Germinal center (tissue), 1 donor: ENCODE measurements around the gene PRDM16.

Experiments used
- DNase-seq: peaks from one replicate; pipeline ENCODE4 v3.0.0; 2012; ENCODE audit warnings: mixed read lengths, low spot score

PRDM16 gene

GRCh38 chr1:3124246-3124645 is 55.2 kb downstream of the PRDM16 start:
- no peak for DNase-seq

- DNase-seq: no peak
Observed at GRCh38 chr1:3125078-3125477, 56.1 kb downstream of the PRDM16 start.

GRCh38 chr1:3125546-3126368 is 56.8 kb downstream of the PRDM16 start:
- DNase-seq: no peak

GRCh38 chr1:3126756-3127678 is 58.0 kb downstream of the PRDM16 start:
- DNase-seq: no peak

GRCh38 chr1:3127738-3128137 is 58.7 kb downstream of the PRDM16 start:
- DNase-seq: no peak

GRCh38 chr1:3128431-3129132 is 59.6 kb downstream of the PRDM16 start:
- no peak for DNase-seq

- no peak for DNase-seq
Observed at GRCh38 chr1:3129133-3129490, 60.1 kb downstream of the PRDM16 start.

- DNase-seq: no peak
Observed at GRCh38 chr1:3130268-3130667, 61.3 kb downstream of the PRDM16 start.

GRCh38 chr1:3132660-3133059 is 63.7 kb downstream of the PRDM16 start:
- no peak for DNase-seq

- DNase-seq: no peak
Observed at GRCh38 chr1:3133686-3134085, 64.7 kb downstream of the PRDM16 start.

GRCh38 chr1:3134381-3135072 is 65.5 kb downstream of the PRDM16 start:
- no peak for DNase-seq

GRCh38 chr1:3135073-3135702 is 66.2 kb downstream of the PRDM16 start:
- no peak for DNase-seq

GRCh38 chr1:3135744-3136455 is 66.9 kb downstream of the PRDM16 start:
- no peak for DNase-seq

- DNase-seq: no peak
Observed at GRCh38 chr1:3136532-3136931, 67.5 kb downstream of the PRDM16 start.

- no peak for DNase-seq
Observed at GRCh38 chr1:3137111-3138100, 68.4 kb downstream of the PRDM16 start.

GRCh38 chr1:3138623-3139151 is 69.7 kb downstream of the PRDM16 start:
- DNase-seq: no peak

- no peak for DNase-seq
Observed at GRCh38 chr1:3139451-3139852, 70.4 kb downstream of the PRDM16 start.

GRCh38 chr1:3139871-3140361 is 70.9 kb downstream of the PRDM16 start:
- no peak for DNase-seq

GRCh38 chr1:3140437-3140836 is 71.4 kb downstream of the PRDM16 start:
- no peak for DNase-seq
